ENCODE results near the gene RPL7A.
"Not testable (repeated sequence)": the region's sequence is repeated elsewhere in the genome, so short reads cannot be mapped to it uniquely, and the experiment has no call there.

Gene RPL7A

DNA sequence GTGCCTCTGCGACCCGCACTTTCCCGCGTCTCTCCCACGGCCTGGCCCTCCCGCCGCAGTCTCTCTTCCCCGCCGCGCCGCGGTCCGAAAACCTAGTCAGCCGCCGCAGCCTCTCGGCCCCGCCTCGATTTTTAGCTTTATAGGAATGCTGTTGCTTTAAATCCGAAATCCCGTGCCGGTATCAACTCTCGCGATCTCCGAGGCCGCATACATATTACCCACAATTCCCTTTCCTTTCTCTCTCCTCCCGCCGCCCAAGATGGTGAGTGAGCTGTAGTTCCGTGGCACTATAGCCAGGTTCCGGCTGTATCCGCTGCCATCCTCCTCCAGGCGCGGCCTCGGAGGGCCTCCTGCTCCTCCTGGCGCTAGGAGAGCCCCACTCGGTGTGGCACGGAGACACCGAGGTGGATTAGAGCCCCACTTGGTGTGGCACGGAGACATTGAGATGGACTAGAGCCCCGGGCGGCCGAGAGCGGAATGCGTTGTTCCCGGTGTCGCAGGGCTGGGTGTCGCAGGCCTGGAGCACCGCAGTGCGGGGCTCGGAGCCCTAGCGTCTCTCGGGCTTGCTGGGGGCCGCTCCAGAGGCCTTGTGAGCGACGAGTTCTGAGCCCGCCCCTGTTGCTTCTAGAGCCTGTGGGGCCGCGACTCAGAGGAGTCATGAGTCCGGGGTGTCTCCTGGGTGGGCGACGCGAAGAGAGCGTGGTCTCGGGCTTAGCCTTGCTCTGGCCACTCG, at the start of gene RPL7A, which contains the start of gene MED22:
TSS of gene RPL7A (plus strand) at position 234 of the 733 bp plus-strand sequence. CDS start at position 260, 26 bp downstream.
TSS of gene MED22 (minus strand) at position 147 of the 733 bp plus-strand sequence. CDS start 1,469 bp downstream, outside the sequence.
- DNase-seq (ENCODE audit: low read depth): peak; percentile 79

DNA sequence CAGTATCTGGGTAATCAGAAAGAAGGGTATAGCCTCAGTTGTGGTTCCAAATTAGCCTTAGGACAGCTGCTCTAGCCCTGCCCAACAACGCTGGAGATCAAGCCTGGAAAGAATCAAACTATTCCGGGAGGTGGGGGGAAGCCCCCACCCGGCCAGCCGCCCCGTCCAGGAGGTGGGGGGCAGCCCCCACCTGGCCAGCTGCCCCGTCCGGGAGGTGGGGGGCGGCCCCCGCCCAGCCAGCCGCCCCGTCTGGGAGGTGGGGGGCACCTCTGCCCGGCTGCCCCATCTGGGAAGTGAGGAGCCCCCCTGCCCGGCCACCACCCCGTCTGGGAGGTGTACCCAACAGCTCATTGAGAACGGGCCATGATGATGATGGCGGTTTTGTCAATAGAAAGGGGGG, 48.0 kb upstream of the RPL7A start:
- DNase-seq (ENCODE audit: low read depth): not testable (repeated sequence)

DNA sequence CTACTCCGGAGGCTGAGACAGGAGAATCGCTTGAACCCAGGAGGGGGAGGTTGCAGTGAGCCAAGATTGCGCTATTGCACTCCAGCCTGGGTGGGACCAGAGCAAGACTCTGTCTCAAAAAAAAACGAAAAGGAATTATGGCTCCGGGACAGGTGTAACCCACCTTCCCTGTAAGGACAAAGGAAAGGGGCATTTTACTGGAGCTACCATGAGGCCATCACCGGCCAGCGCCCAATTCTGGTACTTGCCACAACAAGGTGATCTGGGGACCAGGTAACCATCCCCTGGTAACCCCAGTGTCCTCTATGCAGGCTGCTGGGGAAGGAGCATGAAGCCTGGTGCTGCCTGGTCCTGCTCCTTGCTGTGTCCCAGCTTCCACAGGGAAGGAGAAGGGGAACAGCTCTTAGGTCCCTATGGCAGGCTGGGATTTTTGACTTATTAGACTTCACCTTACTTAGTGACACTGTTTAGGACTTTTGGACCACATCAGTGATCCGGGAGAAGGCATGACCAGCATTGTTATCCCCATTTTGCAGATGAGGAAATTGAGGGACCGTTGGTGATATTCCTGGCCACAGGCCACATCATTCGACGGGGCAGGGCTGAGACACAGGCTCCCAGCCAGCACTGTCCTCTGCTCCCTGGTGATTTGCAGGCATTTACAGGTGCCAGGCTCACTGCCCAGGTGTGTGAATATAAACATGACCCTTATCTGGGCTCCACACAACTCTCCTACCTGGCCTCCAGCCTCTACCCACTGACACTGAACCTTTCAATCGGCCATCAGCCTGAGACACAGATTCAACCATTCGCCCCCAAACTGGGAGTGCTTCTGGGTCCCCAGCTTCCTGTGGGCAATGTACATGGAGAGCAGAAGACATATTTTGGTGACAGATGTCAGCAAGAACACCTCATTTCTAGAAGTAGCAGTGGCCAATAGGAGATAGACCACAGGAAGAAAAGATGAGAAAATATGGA, 46.5 kb upstream of the RPL7A start:
- DNase-seq (ENCODE audit: low read depth): no peak

DNA sequence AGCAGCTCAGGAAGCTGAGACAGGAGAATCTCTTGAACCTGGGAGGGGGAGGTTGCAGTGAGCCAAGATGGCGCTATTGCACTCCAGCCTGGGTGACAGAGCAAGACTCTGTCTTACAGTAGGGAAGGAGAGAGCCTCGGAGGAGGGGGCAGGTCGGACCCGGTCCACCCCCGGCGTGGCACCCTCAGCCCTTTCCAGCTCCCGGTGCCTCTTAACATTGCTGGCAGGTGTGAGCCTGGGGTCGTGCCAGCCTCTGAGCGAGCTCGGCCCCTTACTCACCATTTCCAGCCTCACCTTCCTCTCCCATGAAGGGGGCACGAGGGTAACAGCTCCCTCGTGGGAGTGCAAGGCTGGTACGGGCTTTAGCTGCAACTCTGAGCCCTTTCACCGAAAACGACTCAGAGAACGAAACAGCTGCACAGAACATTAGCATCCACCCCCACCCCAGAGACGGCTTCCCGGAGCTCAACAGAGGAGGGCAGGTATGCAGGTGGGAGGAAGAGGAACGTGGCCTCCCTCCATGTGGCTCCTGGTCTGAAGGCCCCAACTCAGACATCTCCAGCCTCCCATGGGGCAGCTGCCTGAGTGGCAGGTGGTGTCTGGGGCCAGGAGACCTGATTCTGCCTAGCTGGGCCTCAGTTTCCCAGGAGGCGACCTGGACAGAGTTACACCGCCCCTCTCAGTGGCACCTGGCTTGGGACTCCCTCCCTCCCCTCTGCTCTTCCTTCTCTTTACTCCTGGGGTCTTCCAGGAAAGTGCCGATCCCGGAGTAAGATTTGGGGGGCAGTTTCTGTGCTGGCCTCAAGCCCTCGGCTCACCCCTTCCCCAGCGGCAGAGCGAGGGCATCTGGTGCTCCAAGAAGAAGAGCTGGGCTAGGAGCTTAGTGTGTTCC, 44.5 kb upstream of the RPL7A start:
- no peak for DNase-seq (ENCODE audit: low read depth)

DNA sequence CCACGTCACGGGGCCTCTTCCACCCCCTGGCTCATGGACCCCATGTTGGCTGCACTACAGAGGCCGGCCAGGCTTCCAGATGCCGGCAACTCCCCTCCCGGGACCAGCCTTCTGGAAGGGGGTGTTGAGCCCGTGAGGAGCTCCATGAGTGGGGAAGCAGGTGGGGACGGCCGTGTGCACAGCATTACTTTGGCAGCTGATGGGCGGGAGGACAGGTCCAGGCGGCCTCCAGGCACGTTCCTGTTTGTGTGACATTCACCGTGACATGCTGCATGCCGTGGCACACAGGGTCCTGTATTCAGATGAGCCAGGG, 43.9 kb upstream of the RPL7A start:
- no peak for DNase-seq (ENCODE audit: low read depth)

DNA sequence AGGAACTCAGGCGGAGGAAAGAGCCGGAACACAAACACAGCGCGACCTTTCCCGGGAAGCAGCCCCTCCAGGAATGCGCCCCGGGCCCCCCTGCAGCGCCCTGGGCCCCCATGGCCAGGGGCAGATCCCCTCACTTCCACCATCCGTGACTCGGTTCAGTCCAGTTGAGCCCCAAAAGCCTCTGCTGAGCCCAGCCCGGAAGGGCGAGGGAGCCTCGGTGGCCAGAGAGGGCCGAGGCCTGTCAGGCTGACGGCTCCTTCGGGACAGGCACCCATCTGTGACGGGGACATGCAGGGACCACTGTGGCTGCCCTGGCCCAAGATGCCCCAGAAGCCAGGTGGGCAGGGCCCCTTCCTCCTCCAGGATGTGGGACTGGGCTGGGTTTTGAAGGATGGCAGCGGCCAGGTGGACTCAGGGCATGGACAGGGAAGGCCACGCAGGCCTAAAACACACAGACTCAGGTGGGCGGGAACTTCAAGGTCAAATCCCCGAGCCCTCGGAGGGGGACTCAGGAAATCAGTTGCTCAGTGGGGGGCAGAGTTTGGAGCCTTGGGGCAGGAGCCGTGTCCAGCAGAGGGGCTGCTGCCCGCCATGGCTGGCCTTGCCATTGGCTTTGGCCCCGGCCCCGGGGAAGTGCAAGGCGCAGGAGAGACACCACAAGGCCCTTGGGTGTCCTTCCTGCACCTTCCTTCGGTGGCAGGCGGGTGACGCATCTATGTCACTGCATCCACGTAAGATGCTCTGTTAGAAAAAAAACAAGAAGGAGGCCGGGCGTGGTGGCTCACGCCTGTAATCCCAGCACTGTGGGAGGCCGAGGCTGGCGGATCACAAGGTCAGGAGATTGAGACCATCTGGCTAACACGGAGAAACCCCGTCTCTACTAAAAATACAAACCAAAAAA, 43.3 kb upstream of the RPL7A start:
- no peak for DNase-seq (ENCODE audit: low read depth)

DNA sequence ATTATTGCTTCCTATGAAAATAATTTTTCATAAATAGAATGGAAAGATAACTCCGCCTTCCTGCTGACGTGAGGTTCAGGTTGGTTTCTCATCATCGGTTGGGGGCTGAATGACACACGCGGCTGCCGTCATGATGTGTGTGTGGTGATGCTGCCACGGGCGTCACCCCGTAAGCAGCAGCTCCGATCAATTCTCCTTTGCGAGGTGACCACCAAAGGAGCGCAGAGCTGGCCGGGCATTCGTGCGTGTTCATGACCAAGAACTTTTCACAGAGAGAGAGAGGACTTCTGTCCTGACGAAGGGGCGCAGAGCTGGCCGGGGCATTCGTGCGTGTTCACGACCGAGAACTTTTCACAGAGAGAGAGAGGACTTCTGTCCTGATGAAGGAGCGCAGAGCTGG, 42.3 kb upstream of the RPL7A start:
- no peak for DNase-seq (ENCODE audit: low read depth)

DNA sequence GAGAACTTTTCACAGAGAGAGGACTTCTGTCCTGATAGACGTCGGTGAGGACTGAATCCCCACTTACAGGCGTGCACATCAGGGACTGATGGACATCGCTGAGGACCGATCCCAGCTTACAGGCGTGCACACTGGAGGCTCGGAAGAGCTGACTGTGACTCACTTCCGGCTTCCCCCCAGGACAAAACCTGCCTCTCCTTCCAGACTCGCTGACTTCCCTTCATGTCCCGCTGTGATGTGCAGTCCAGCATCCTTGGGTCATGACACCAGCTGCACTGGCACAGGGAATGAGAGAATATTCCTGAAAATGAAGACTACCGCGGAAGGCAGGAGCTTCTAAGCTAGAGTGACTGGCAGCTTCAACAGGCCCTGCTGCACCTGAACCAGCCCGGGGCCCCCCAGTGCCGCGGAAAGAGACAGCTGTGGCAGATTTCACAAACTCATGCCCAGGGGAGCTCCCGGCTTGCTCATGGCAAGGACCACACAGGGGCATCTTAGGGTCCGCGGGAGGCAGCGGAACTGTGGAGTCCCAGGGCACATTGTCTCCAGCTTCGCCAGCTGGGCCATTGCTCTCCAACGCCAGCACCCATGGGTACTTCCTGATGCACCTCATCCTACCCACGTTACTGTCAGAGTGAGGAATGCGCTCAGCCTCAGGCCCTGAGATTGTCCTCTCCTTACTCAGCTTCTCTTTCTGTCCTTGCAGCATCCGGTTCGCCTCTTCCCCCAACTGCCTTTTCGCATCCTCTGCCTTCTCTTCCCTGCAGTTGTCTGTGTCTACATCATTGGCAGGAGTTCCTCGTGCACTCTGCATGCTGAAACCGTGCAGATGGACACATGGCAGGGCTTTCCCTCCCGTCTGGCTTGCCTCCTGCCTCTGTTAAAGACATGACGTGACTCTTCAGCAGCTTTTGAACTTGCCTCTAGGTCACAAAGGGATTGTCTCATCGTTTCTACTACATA, 41.5 kb upstream of the RPL7A start:
- no peak for DNase-seq (ENCODE audit: low read depth)

DNA sequence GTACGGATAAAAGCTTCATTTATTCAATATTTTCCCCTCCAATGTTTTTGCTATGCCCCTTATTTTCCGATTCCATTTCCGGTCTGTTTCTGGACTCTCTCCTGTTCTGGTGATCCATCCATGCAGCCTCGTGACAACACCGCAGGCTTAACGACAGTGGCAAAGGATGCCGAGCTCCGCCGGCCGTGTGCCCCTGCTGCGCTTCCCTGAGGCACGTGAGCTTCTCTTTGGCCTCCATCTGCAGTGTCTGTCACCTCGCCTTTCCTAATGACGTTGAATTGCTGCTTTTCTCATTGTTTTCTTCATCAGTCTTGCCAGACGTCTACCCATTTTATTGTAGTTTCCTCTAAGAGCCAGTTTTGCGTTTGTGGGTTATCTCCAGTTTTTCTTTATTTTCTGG, 40.7 kb upstream of the RPL7A start:
- no peak for DNase-seq (ENCODE audit: low read depth)

DNA sequence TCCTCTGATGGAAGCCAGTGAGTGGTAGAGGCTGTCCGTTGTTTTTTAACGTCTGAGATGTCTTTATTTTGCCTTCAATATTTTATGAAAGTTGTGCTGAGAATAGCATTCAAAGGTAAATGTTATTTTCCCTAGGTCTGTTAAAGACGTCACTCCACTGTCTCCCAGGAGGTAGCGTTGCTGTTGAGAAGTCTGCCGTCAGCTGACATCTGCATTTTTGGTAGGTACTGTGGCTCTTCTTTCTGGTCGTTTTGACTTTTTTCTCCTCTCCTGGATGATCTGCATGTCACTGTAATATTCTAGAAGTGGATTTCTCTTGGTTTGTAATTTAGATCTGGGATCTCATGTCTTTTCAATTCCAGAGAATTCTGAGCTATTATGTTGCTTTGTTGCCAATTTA, 38.4 kb upstream of the RPL7A start:
- no peak for DNase-seq (ENCODE audit: low read depth)

DNA sequence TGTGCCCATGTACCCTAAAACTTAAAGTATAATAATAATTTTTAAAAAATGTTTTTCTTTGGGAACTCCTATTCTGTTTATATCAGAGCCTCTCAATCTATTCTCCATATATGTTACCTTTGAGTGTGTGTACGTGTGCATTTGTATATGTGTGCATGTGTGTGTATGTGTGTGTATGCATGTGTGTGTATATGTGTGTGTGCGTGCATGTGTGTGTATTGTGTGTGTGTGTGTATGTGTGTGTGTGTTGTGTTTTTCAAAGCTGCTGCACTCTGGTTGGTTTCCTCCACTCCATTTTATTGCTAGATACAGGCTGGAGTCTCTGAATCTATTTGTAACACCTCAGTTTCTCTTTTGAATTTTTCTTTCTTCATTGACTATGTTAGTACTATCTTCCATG, 32.0 kb upstream of the RPL7A start:
- DNase-seq (ENCODE audit: low read depth): no peak

DNA sequence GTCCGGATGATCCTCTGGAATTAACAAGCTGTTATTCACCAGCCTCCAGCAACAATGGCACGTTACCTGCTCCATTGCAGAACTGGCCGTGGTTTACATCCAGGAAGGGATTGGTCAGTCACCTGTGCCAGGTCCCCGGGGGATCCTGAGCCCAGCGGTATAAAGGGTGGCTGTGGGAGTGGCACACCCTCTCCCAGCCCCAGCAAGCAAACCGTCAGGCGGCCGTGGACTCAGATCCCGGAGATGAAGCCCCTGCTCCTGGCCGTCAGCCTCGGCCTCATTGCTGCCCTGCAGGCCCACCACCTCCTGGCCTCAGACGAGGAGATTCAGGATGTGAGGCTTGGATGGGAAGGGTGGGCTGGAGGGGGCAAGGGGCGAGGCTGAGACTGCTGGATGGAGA, 30.5 kb upstream of the RPL7A start:
- DNase-seq (ENCODE audit: low read depth): not testable (repeated sequence)

DNA sequence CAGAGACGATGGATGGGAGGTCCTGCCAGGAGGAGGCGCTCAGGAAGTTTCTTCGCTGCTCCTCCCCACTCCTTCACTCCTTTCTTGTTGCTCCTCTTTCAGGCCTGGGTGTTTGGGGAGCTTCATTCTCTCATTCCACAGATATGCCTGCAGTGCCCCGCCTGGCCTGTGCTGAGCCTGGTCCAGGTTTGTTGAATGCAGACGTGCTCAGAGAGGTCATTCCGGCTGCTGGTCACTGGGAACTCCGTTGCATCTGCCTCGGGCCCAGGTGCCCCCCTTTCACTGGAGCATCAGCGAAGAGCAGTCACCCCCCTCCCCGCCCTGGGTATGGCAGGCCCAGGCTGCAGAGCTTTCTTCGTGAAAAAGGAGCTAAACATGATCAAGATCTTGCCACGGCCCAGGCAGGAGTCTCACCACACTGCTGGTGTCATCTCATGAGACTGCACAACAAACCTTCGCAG, 27.6 kb upstream of the RPL7A start:
- no peak for DNase-seq (ENCODE audit: low read depth)

DNA sequence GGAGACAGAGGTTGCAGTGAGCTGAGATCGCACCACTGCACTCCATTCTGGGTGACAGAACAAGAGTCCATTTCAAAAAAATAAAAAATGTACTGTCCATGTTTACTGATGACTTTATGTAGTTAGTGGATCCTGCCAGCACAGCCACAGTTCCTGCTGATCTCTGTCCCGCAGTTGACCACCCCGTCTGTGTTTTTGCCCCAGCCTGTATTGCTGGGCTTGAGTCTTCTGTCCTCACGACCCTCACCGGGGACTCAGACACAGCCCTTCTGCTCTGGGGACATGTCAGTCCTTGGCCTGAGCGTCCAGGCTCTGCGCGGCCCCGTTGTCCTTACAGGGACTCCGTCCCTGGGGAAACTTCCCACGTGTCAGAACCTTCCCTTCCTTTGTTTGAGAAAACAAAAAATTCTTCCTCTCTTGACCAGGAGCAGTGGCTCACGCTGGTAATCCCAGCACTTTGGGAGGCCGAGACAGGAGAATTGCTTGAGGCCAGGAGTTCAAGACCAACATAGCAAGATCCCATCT, 26.5 kb upstream of the RPL7A start:
- DNase-seq (ENCODE audit: low read depth): no peak

DNA sequence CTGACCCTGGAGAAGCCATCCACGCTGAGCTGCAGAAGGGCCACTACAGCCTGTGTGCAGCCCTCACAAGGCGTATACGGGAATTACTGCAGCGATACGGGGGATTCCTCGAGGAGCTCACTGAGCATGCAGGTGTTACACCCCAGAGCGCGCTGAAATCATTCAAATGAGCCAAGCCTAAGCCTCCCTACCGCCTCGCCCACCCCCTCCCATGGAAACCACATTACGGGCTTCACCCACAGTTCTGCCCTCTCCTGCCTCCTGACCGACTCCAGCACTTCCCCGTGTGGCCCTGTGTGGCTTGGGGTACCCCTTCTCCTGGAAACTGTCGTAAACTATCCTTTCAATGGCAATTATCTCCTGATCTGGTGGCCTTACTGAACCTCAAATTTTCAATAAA, 25.3 kb upstream of the RPL7A start:
- no peak for DNase-seq (ENCODE audit: low read depth)

DNA sequence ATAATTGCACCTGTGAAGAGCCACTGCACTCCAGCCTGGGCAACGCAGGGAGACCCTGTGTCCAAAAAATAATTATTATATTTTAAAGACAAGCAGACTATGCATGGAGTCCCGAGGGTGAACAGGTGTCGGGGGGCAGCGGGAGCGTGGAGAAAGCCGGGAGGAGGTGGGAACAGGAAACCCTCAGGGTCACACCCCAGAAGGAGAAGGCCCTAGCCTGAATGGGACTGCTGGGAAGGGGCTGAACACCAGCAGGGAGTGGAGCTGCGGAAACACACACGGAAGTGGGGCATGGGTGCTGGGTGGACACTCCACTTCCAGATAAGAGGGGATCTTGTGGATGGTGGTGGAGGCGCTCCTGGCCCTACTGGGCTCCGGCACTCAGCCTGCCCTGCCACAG, 24.8 kb upstream of the RPL7A start:
- DNase-seq (ENCODE audit: low read depth): no peak

DNA sequence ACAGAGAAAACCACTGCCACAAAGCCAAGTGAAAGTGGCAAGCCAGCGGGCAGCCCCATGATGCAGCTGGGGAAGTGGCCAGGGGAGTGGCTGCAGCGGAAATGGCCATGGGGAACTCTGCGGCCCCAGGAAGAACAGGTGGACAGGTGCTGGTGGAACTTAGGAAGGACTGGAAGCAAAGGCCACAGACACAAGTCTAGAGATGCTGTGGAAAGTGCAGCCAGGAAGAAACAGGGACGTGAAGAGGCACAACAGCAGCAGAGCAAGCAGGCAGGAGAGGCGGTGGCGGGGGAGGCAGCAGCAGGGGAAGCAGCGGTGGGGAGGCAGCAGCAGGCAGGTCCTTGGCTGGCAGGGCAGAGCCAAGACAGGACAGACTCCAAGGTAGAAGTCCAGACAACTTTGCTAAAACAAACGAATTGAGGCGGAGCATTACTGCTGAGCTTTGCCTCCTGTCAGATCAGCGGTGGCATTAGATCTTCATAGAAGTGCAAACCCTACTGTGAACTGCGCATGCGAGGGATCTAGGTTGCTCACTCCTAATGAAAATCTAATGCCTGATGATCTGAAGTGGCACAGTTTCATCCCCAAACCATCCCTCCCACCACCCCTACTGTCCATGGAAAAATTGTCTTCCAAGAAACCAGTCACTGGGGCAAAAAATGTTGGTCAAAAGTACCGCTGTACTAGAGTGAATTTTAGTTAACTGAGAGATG, 23.9 kb upstream of the RPL7A start:
- DNase-seq (ENCODE audit: low read depth): no peak

DNA sequence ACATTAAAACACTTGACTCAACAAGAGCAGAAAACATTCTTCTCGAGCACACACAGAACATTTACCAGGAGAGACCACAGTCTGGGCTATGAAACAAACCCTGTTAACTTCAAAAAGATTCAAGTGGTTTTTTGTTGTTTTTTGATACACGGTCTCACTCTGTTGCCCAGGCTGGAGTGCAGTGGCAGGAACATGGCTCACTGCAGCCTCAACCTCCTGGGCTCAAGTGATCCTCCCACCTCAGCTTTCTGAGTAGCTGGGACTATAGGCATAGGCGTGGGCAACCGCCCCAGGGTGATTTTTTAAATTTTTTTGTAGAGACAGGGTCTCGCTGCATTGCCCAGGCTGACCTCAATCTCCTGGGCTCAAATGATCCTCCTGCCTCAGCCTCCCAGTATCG, 21.0 kb upstream of the RPL7A start:
- DNase-seq (ENCODE audit: low read depth): not testable (repeated sequence)
